ENCODE data around the gene GRB7. TPM values are rescaled to one million over a fixed set of nuclear protein-coding genes. Genes with fewer than 3 reads are reported as not detected.

The GRB7 gene
- total and polyA plus RNA-seq, 2 experiments from 2014 or later = 12.8 to 28.9 TPM

DNA sequence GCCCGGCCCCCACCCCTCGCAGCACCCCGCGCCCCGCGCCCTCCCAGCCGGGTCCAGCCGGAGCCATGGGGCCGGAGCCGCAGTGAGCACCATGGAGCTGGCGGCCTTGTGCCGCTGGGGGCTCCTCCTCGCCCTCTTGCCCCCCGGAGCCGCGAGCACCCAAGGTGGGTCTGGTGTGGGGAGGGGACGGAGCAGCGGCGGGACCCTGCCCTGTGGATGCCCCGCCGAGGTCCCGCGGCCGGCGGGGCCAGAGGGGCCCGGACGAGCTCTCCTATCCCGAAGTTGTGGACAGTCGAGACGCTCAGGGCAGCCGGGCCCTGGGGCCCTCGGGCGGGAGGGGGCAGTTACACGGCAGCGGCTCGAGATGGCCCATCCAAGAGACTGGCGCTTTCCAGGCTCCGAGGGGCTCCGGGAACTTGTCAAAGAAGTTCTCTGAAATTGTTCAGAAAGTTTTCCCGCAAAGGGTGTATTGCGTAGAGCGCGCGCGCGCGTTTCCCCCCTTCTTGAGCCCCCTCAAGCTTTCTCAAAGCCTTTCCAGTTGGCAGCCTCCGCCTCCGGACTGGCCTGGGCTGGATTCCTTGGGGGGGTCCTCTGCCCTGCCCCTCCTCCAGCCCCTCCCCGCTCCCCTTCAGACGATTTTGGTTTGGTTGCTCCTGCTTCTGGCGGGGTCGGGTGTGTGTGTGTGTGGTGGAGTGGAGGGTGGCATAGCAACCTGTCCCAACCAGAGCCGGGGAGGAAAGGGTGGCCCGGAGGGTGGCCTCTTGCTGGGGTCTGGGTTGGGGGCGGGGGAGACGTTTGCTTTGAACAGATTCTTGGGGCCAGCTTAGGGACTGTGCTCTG is 37.4 kb upstream of the GRB7 start (continued):
- TF ChIP-seq, protein P1, sequence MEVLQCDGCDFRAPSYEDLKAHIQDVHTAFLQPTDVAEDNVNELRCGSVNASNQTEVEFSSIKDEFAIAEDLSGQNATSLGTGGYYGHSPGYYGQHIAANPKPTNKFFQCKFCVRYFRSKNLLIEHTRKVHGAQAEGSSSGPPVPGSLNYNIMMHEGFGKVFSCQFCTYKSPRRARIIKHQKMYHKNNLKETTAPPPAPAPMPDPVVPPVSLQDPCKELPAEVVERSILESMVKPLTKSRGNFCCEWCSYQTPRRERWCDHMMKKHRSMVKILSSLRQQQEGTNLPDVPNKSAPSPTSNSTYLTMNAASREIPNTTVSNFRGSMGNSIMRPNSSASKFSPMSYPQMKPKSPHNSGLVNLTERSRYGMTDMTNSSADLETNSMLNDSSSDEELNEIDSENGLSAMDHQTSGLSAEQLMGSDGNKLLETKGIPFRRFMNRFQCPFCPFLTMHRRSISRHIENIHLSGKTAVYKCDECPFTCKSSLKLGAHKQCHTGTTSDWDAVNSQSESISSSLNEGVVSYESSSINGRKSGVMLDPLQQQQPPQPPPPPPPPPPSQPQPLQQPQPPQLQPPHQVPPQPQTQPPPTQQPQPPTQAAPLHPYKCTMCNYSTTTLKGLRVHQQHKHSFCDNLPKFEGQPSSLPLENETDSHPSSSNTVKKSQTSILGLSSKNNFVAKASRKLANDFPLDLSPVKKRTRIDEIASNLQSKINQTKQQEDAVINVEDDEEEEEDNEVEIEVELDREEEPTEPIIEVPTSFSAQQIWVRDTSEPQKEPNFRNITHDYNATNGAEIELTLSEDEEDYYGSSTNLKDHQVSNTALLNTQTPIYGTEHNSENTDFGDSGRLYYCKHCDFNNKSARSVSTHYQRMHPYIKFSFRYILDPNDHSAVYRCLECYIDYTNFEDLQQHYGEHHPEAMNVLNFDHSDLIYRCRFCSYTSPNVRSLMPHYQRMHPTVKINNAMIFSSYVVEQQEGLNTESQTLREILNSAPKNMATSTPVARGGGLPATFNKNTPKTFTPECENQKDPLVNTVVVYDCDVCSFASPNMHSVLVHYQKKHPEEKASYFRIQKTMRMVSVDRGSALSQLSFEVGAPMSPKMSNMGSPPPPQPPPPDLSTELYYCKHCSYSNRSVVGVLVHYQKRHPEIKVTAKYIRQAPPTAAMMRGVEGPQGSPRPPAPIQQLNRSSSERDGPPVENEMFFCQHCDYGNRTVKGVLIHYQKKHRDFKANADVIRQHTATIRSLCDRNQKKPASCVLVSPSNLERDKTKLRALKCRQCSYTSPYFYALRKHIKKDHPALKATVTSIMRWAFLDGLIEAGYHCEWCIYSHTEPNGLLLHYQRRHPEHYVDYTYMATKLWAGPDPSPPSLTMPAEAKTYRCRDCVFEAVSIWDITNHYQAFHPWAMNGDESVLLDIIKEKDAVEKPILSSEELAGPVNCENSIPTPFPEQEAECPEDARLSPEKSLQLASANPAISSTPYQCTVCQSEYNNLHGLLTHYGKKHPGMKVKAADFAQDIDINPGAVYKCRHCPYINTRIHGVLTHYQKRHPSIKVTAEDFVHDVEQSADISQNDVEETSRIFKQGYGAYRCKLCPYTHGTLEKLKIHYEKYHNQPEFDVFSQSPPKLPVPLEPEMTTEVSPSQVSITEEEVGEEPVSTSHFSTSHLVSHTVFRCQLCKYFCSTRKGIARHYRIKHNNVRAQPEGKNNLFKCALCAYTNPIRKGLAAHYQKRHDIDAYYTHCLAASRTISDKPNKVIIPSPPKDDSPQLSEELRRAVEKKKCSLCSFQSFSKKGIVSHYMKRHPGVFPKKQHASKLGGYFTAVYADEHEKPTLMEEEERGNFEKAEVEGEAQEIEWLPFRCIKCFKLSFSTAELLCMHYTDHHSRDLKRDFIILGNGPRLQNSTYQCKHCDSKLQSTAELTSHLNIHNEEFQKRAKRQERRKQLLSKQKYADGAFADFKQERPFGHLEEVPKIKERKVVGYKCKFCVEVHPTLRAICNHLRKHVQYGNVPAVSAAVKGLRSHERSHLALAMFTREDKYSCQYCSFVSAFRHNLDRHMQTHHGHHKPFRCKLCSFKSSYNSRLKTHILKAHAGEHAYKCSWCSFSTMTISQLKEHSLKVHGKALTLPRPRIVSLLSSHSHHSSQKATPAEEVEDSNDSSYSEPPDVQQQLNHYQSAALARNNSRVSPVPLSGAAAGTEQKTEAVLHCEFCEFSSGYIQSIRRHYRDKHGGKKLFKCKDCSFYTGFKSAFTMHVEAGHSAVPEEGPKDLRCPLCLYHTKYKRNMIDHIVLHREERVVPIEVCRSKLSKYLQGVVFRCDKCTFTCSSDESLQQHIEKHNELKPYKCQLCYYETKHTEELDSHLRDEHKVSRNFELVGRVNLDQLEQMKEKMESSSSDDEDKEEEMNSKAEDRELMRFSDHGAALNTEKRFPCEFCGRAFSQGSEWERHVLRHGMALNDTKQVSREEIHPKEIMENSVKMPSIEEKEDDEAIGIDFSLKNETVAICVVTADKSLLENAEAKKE (CRISPR knock-in tag; IDR thresholded peaks at IDR 0.05) = no peak
- TF ChIP-seq ZNF331 (CRISPR knock-in tag; IDR thresholded peaks at IDR 0.05; ENCODE audit: low read depth) (no peak), CREB1 (CRISPR knock-in tag; IDR thresholded peaks at IDR 0.05; ENCODE audit: low read depth) (no peak), POLR2AphosphoS5 (IDR thresholded peaks at IDR 0.05; ENCODE audit: low read depth) (no peak), NANOG (IDR thresholded peaks at IDR 0.05; ENCODE audit: borderline replicate concordance) (no peak), JUNB (IDR thresholded peaks at IDR 0.05; ENCODE audit: unreplicated experiment) (no peak), REST (IDR thresholded peaks at IDR 0.05; ENCODE audit: unreplicated experiment) (no peak), STAT1 (IDR thresholded peaks at IDR 0.05; ENCODE audit: unreplicated experiment) (no peak)
- TF ChIP-seq, protein P2, sequence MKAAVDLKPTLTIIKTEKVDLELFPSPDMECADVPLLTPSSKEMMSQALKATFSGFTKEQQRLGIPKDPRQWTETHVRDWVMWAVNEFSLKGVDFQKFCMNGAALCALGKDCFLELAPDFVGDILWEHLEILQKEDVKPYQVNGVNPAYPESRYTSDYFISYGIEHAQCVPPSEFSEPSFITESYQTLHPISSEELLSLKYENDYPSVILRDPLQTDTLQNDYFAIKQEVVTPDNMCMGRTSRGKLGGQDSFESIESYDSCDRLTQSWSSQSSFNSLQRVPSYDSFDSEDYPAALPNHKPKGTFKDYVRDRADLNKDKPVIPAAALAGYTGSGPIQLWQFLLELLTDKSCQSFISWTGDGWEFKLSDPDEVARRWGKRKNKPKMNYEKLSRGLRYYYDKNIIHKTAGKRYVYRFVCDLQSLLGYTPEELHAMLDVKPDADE (IDR thresholded peaks at IDR 0.05) = no peak

All from GM23338 (cell line).